GM23338 (cell line): ENCODE results near the gene ADGRG1. TPM values are rescaled to one million over a fixed set of nuclear protein-coding genes. Genes with fewer than 3 reads are reported as not detected.

Experiments used
- ATAC-seq: fragments of 200-7000 bp; cut with Tn5 transposase; 3 replicates; pipeline ENCODE4 v1.9.1; 2020
- DNase-seq: peaks from one replicate; pipeline ENCODE4 v3.0.0-alpha.2; 2015; ENCODE audit warnings: low spot score
- H2AFZ ChIP-seq: fragments of 200-600 bp; sonication (generic); 2 replicates; pipeline ENCODE4 v1.8.0; 2016; ENCODE audit warnings: antibody characterized with exemption, mild to moderate bottlenecking, moderate library complexity
- H3F3A ChIP-seq: fragments of 200-600 bp; sonication (generic); replicated peaks from 2 replicates; pipeline ENCODE4 v1.8.0; 2017; ENCODE audit warnings: antibody characterized with exemption, mixed run types, low read depth
- H3K27ac ChIP-seq: fragments of 200-600 bp; sonication (generic); 2 replicates; pipeline ENCODE4 v1.6.1; 2016; ENCODE audit warnings: low read depth
- H3K27me3 ChIP-seq: fragments of 200-600 bp; sonication (generic); 2 replicates; pipeline ENCODE4 v1.8.0; 2016; ENCODE audit warnings: mild to moderate bottlenecking, mixed run types, moderate library complexity; ENCODE audit not compliant: insufficient read depth
- H3K36me3 ChIP-seq: fragments of 200-600 bp; sonication (generic); 2 replicates; pipeline ENCODE4 v1.8.0; 2016; ENCODE audit warnings: mild to moderate bottlenecking; ENCODE audit not compliant: insufficient read depth
- H3K4me1 ChIP-seq: fragments of 200-600 bp; sonication (generic); 2 replicates; pipeline ENCODE4 v1.8.0; 2016; ENCODE audit warnings: mild to moderate bottlenecking, moderate library complexity; ENCODE audit not compliant: insufficient read depth
- H3K4me2 ChIP-seq: fragments of 200-600 bp; sonication (generic); 2 replicates; pipeline ENCODE4 v1.7.1; 2017; ENCODE audit warnings: mixed run types
- H3K4me3 ChIP-seq: fragments of 200-600 bp; sonication (generic); 2 replicates; pipeline ENCODE4 v1.6.1; 2016; ENCODE audit warnings: mixed run types
- H3K79me2 ChIP-seq: fragments of 200-600 bp; sonication (generic); replicated peaks from 2 replicates; pipeline ENCODE4 v1.8.0; 2017; ENCODE audit warnings: mild to moderate bottlenecking; ENCODE audit not compliant: insufficient read depth
- H3K9me2 ChIP-seq: fragments of 200-600 bp; sonication (generic); 2 replicates; pipeline ENCODE4 v1.8.0; 2017; ENCODE audit not compliant: insufficient read depth
- H4K20me1 ChIP-seq: fragments of 200-600 bp; sonication (generic); replicated peaks from 2 replicates; pipeline ENCODE4 v1.8.0; 2017; ENCODE audit warnings: mild to moderate bottlenecking; ENCODE audit not compliant: insufficient read depth
- H3K27ac Mint-ChIP-seq: 2 replicates; pipeline ENCODE4 v1.8.0; 2020; ENCODE audit warnings: inconsistent platforms, mild to moderate bottlenecking, moderate library complexity, mixed read lengths
- H3K27me3 Mint-ChIP-seq: 3 replicates; pipeline ENCODE4 v1.8.0; 2022; ENCODE audit warnings: low read depth, mild to moderate bottlenecking, moderate library complexity, mixed read lengths, inconsistent platforms; ENCODE audit not compliant: insufficient read depth, poor library complexity
- H3K36me3 Mint-ChIP-seq: 3 replicates; pipeline ENCODE4 v1.8.0; 2021; ENCODE audit warnings: low read depth, mild to moderate bottlenecking, inconsistent platforms, moderate library complexity, mixed read lengths
- H3K4me1 Mint-ChIP-seq: 3 replicates; pipeline ENCODE4 v1.8.0; 2020; ENCODE audit warnings: mild to moderate bottlenecking, inconsistent platforms, mixed read lengths
- H3K4me3 Mint-ChIP-seq: 3 replicates; pipeline ENCODE4 v1.8.0; 2021; ENCODE audit warnings: moderate library complexity, mild to moderate bottlenecking, inconsistent platforms, mixed read lengths
- H3K9me3 Mint-ChIP-seq: 3 replicates; pipeline ENCODE4 v1.8.0; 2020; ENCODE audit warnings: moderate library complexity, mild to moderate bottlenecking, inconsistent platforms, mixed read lengths
- CREB1 ChIP-seq: fragments of 250-450 bp; sonication (Bioruptor Pico); IDR thresholded peaks from 2 replicates; pipeline ENCODE4 v1.5.0; 2020; ENCODE audit warnings: low read depth, mild to moderate bottlenecking, moderate library complexity
- EZH2 ChIP-seq: fragments of 200-600 bp; sonication (generic); IDR thresholded peaks from one replicate; pipeline ENCODE4 v1.8.0; 2017; ENCODE audit warnings: antibody characterized with exemption, mild to moderate bottlenecking, low read depth; ENCODE audit not compliant: unreplicated experiment
- NANOG ChIP-seq: IDR thresholded peaks from 2 replicates; pipeline ENCODE4 v1.6.1; 2016; ENCODE audit warnings: antibody characterized with exemption, borderline replicate concordance
- POLR2AphosphoS5 ChIP-seq: IDR thresholded peaks from 2 replicates; pipeline ENCODE4 v1.6.1; 2016; ENCODE audit warnings: antibody characterized with exemption, low read depth
- STAT1 ChIP-seq: IDR thresholded peaks from one replicate; pipeline ENCODE4 v1.6.1; 2016; ENCODE audit warnings: antibody characterized with exemption; ENCODE audit not compliant: unreplicated experiment
- ZNF462 ChIP-seq: fragments of 250-450 bp; sonication (Bioruptor Pico); IDR thresholded peaks from 2 replicates; pipeline ENCODE4 v1.5.0; 2020; ENCODE audit warnings: mild to moderate bottlenecking, moderate library complexity
- polyA plus RNA-seq: library from polyadenylated mRNA; unstranded; fragments of >200 nt; fragmentation: Nextera tagmentation; extraction: Ambion mirVana; gene quantifications from 2 replicates; pipeline ENCODE4 v1.2.1, GENCODE V29; 2016
- total RNA-seq: library from RNA; depleted of rRNA; stranded (reverse); fragments of >200 nt; shearing (Covaris generic); gene quantifications from 2 replicates; pipeline ENCODE4 v1.2.3, GENCODE V29; 2014

The ADGRG1 gene
- total and polyA plus RNA-seq, 2 experiments from 2014 or later: 0.14 to 0.47 TPM

GRCh38 chr16:57656342-57656955, 28.0 kb downstream of the ADGRG1 start:
- H3K36me3 Mint-ChIP-seq: no peaks in the 10 kb centered on the region
- no peaks in the 10 kb centered on the region for H3K36me3 ChIP-seq

More at GRCh38 chr16:57656342-57656955, 28.0 kb downstream of the ADGRG1 start:
- DNase-seq: no peak
- H3K79me2 ChIP-seq: no peaks in the 10 kb centered on the region
- peaks cover 7% of the 10 kb centered on the region for H3K27me3 Mint-ChIP-seq
- no peaks in the 10 kb centered on the region for H3K9me2 ChIP-seq
- H3K9me3 Mint-ChIP-seq: no peaks in the 10 kb centered on the region
- H2AFZ ChIP-seq: no peak overlapping the region
- H3K27ac Mint-ChIP-seq: no peak overlapping the region
- H3K4me1 ChIP-seq: no peaks in the 10 kb centered on the region
- H3K4me3 ChIP-seq: no peak overlapping the region
- H4K20me1 ChIP-seq: no peaks in the 10 kb centered on the region
- H3K4me1 Mint-ChIP-seq: no peaks in the 10 kb centered on the region
- H3K4me3 Mint-ChIP-seq: no peak overlapping the region
- no peaks in the 10 kb centered on the region for H3K27me3 ChIP-seq
- ATAC-seq: no peak
- no peak overlapping the region for H3K4me2 ChIP-seq
- TF ChIP-seq CREB1 (CRISPR knock-in tag) (no peak), NANOG (no peak), STAT1 (no peak), ZNF462 (CRISPR knock-in tag) (no peak), EZH2 (no peak), POLR2AphosphoS5 (no peak)
- H3K27ac ChIP-seq: no peak overlapping the region
- no peaks in the 10 kb centered on the region for H3F3A ChIP-seq
